Stimulated activated CD8-positive, alpha-beta memory T cell treated with anti-CD3 and anti-CD28 coated beads, Interleukin-12 subunit alpha, Interleukin-12 subunit beta, amount 100 ng/mL, for 4 hours (primary cell): ENCODE data around the gene FCRL5.

Experiments
- DNase-seq: peaks from one replicate; pipeline ENCODE4 v3.0.0-alpha.2; 2020; ENCODE audit warnings: low read depth

FCRL5 gene

DNA sequence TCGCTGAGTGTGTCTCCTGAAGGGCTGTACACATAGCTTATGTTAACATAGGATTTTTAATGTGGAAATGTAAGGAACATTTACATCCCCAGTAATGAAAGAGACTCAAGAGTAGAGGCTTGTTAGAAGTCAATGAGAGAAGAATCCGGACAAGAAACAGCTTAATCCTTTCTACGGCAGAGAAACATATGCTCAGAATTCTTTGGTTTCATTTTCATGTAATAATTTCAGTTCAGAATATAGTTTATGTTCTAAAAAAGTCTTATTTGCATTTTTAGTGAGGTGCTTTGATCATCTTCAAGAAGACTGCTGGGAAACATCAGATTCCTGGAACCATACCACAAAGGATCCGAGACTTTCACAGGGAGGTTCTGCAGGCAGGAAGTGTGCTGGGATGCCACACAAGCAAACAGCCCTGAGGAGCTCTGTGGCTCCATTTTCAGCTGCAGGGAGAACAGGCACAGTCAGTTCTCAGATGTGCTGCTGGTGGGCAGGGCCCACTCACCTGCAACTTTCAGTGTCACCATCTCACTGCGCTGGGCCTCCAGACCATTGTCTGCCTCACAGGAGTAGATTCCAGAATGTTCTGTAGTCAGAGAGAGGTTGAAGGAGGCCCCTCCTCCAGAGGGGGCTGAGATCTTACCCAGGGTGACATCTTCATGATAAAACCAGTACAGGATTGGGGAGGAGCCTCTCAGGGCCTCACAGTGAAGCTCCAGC is 28.4 kb downstream of the FCRL5 start:
- no peak for DNase-seq

- DNase-seq: no peak
Measured at GRCh38 chr1:157521056-157521455, 31.3 kb downstream of the FCRL5 start.

DNA sequence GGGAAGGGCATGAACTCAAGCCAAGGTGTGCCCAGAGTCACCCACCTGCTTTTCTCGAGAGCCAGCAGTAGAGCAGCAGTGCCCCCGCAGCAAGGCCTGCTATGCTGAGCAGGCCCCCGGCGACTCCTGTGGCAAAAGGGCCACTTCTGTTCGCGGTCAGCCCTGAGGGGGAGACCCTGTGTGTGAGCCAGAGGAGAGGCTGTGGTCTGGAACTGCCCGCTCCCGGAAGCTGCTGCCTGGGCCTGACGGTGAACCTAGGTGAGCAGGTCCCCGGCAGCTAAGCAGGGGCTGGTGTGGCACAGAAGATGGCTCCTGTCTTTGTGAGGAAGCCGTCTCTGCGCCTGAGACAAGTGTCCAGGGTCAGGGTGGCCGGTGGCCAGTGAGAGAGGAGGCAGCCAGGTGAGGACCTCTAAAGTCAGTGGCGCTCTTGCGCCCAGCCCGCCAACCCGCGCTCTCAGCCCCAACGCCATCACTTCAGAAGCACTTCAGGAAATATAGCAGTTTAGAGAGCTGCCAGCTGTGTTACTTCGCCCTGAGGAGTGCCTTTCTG is 31.9 kb downstream of the FCRL5 start:
- DNase-seq: no peak

- DNase-seq: no peak
Measured at GRCh38 chr1:157519451-157519850, 32.9 kb downstream of the FCRL5 start.

- DNase-seq: no peak
Measured at GRCh38 chr1:157517016-157517415, 35.3 kb downstream of the FCRL5 start.

DNA sequence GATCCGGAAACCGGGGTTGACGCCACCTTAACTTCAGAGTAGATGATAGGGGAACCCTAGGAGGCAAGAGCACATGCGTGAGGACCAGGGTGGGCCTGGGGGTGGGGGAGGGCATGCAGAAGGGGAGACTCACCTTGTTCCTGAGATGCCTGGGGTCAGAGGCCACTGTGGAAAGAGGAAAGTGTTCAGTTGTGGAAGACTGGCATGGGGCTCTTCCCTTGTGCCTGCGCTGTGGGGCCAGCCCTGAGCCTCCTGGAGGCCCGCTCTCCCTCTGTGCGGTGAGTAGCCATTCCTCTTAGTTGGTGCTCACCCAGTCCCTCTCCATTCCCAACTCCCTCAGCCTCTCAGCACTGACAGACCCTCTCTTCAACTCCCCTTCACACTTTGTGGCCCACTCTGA is 36.6 kb downstream of the FCRL5 start:
- no peak for DNase-seq

- no peak for DNase-seq
Measured at GRCh38 chr1:157515141-157515540, 37.2 kb downstream of the FCRL5 start.

DNA sequence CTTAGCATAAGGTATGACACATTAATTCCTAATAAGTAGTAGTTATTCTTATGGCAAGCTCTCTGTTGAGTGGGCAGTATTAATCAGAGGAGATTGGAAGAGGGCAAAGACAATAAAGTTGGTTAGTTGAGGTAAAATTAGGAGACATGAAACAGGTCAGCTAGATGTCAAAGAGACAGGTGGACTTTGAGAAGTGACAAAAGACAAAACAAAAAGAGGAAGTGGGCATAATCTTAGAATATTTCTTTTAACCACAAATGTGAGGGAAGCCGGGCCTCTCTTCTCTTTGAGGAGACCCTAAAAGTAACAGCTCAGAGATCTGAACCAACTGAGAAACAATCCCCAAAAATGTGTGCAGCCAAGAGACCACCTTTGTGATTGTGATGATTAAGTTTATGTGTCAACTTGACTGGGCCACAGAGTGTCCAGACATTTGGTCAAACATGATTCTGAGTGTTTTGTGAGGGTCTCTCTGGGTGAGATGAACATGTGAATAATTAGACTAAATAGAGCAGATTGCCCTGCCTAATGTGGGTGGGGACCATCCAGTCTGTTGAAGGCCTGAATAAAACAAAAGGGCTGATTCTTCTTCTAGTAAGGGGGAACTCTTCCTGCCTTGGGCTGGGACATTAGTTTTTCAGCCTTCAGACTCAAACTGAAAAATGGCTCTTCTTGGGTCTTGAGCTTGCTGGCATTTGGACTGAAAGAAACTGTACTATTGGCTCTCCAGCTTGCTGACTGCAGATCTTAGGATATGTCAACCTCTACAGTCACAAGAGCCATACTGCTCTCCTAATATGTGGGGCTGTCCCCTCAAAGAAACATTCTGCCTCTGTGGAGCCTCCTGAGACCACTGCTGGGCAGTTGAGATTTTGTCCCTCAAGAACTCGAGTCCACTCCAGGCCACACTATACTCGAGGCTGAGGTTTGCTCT is 40.0 kb downstream of the FCRL5 start:
- no peak for DNase-seq

- DNase-seq: no peak
Measured at GRCh38 chr1:157509546-157510232, 42.6 kb downstream of the FCRL5 start.

DNA sequence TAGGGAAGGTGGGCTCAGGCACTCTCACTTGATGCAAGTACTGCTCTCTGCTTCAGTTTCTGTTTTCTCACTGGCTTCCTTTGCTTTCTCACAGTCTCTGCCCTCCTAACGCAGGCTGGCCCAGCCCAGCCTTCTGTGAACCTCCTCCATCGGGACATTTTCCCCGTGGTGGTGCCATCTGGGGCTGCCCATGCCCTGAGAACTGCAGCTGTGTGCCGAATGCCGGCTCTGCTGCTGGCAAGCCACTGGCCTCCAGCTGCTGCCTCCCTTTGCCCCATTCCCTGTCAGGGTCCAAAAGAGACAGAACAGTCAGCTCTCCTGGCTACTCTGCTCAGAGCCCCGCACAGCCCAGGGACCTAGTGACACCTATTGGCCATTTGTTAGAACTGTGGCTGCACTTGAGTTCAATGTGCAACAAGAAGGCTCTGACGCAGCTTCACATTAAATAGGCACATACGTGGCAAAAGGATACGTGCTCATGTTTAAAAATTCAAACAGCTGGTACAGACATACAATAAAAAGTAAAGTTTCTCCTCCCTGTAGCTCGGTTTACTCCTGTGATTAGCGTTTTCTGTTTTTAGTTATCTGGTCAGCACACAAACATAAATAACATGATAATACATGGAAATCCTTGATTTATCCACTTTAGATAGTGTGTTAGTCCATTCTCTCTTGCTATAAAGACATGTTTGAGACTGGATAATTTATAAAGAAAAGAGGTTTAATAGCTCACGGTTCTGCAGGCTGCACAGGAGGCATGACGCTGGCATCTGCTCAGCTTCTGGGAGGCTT is 46.6 kb downstream of the FCRL5 start:
- DNase-seq: no peak

- DNase-seq: no peak
Measured at GRCh38 chr1:157504646-157505045, 47.7 kb downstream of the FCRL5 start.

- DNase-seq: no peak
Measured at GRCh38 chr1:157499521-157499920, 52.8 kb downstream of the FCRL5 start.

- no peak for DNase-seq
Measured at GRCh38 chr1:157498736-157499090, 53.6 kb downstream of the FCRL5 start.

DNA sequence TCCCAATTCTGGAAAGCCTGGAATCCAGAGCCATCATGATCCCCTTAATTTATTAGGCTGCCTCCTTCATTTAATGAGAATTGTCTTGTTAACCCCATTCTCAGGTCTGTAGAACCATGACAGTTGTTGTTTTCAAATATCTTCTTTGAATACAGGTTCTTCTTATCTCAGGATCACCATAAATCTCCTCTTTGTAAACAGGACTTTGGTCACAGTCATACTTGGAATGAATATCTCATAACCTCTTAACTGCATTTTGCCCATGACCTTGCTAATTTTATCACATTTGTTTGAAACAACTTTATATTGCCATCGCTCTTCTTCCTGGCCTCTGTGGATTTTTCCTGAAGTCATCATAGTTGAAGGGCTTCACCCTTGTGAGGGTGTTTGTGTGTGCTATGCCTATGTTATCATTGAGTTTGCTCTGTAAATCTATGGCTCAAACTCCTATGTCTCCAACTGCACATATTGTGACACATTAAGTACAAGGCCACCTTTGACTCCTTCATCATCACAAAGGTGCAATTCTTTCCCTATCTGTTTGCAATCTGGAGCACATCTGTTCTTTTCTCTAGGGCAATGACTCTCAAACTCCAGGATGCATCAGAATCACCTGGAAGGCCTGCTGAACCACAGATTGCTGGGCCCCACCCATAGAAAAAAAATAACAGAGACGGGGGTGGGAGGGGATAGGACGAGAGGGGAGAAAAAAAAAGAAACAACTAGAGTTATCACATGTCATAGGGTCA is 54.2 kb downstream of the FCRL5 start:
- no peak for DNase-seq

DNA sequence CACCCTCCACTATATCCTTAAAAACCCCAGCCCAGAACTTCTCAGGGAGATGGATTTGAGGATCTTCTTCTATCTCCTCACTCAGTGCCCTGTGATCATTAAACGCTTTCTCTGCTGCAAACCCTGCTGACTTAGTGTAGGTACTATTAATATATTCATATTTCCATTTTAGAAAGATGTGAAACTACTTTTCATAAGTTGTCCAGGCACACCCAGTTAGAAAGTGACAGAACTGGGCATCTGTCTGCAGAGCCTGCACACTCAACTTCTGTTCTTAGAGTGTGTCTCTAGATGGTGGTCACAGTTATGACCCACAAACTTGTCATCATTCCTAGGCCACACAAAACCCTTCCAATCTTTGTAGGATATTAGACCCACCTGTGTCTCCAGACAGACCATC is 55.0 kb downstream of the FCRL5 start:
- DNase-seq: no peak

DNA sequence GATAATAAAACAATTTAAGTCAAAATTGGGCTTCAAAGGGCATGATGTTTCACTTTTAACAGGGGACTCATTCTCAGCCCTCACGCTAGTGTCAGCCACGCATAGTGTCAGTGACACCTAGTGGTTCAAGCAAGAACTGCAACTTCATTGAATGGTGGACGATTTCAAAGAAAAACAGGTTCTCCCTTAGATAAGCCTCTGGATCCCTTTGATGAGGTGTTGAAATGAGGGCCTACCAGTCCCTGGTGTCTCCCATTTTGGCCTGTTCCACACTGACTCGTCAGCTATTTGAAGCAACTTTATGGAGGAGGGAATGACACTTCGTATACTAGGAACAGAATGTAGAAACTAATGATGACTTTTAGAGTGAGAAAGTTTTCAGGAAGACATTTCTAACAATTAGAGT is 56.2 kb downstream of the FCRL5 start:
- DNase-seq: no peak

- no peak for DNase-seq
Measured at GRCh38 chr1:157495285-157495684, 57.0 kb downstream of the FCRL5 start.

DNA sequence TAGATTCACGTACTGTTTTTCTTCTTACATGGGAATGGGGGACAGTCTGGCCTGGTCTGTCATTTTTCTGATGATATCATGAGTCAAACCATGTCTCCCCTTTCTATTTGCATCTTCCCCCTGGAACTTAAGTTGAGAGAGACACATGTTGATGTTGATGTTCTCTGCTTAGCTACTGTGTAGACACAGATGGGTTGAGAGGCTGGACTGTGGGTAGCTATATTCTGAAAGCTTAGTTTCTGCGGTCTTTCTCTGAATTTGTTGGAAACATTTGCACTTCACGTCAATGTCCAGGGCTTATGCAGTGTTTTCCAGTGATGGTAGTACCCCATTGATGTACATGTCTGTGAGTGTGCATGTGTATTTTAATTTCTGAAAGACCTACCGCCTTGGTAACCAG is 58.2 kb downstream of the FCRL5 start:
- no peak for DNase-seq

DNA sequence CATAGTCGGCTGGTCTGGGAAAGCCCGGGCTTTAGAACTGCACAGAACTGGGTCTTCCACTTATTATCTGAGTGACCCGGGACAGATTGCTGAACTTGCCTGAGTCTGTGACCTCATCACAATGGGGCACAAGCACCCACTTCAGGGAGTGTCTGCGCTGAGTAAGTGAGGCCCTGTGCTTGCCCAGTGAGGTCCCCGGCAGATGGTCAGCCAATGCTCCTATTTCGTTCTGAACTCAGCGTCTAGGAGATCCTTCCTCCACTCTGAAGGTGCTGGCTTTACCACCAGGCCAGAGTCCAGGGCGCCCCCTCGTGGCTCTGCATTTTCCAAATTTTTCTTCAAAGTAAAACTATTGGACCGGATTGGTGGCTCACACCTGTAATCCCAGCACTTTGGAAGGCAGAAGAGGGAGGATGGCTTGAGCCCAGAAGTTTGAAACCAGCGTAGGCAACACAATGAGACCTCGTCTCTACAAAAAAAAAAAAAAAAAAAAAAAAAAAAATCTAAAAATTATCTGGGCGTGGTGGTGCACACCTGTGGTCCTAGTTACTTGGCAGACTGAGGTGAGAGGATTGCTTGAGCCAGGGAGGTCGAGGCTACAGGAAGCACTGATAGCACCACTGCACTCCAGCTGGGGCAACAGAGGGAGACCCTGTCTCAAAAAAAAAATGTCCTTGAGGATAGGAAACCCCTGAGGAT is 61.7 kb downstream of the FCRL5 start:
- no peak for DNase-seq

- no peak for DNase-seq
Measured at GRCh38 chr1:157488156-157488555, 64.2 kb downstream of the FCRL5 start.
